H9 (cell line): ENCODE results near the gene CBLIF. TPM values are rescaled to one million over a fixed set of nuclear protein-coding genes. Genes with fewer than 3 reads are reported as not detected.

Experiments
- DNase-seq: peaks from one replicate; pipeline ENCODE4 v3.0.0-alpha.2; 2017
- H2AFZ ChIP-seq: one replicate; pipeline ENCODE4 v1.6.1; 2013; ENCODE audit warnings: mild to moderate bottlenecking, low read length, control low read depth, moderate library complexity
- H2AK5ac ChIP-seq: 2 replicates; pipeline ENCODE4 v1.6.1; 2013; ENCODE audit warnings: low read length, control low read depth, mixed read lengths; ENCODE audit not compliant: insufficient read length
- H2BK120ac ChIP-seq: one replicate; pipeline ENCODE4 v1.6.1; 2013; ENCODE audit warnings: low read depth, mild to moderate bottlenecking, low read length, control low read depth, inconsistent platforms; ENCODE audit not compliant: poor library complexity, severe bottlenecking
- H2BK12ac ChIP-seq: 2 replicates; pipeline ENCODE4 v1.6.1; 2013; ENCODE audit warnings: low read length, control low read depth, mixed read lengths, low read depth; ENCODE audit not compliant: insufficient read length
- H2BK15ac ChIP-seq: 2 replicates; pipeline ENCODE4 v1.6.1; 2013; ENCODE audit warnings: low read depth, low read length, control low read depth
- H2BK20ac ChIP-seq: one replicate; pipeline ENCODE4 v1.6.1; 2013; ENCODE audit warnings: low read depth, mild to moderate bottlenecking, low read length, control low read depth, inconsistent platforms; ENCODE audit not compliant: poor library complexity, severe bottlenecking
- H2BK5ac ChIP-seq: 2 replicates; pipeline ENCODE4 v1.6.1; 2013; ENCODE audit warnings: low read length, control low read depth, mixed read lengths; ENCODE audit not compliant: insufficient read length
- H3K14ac ChIP-seq: 2 replicates; pipeline ENCODE4 v1.6.1; 2013; ENCODE audit warnings: low read length, control low read depth; ENCODE audit not compliant: insufficient read depth
- H3K18ac ChIP-seq: 2 replicates; pipeline ENCODE4 v1.6.1; 2013; ENCODE audit warnings: low read depth, mild to moderate bottlenecking, mixed read lengths, low read length, control low read depth; ENCODE audit not compliant: insufficient read length
- H3K23ac ChIP-seq: 2 replicates; pipeline ENCODE4 v1.6.1; 2013; ENCODE audit warnings: low read length, control low read depth, mixed read lengths, low read depth; ENCODE audit not compliant: insufficient read length
- H3K23me2 ChIP-seq: 2 replicates; pipeline ENCODE4 v1.6.1; 2013; ENCODE audit warnings: low read depth, mild to moderate bottlenecking, mixed read lengths, low read length, control low read depth; ENCODE audit not compliant: insufficient read length, poor library complexity, severe bottlenecking
- H3K27ac ChIP-seq: 2 replicates; pipeline ENCODE4 v1.5.1; 2013; ENCODE audit warnings: low read length, control low read depth, mixed read lengths, low read depth; ENCODE audit not compliant: insufficient read length
- H3K27me3 ChIP-seq: 2 replicates; pipeline ENCODE4 v1.6.1; 2013; ENCODE audit warnings: low read length, control low read depth, inconsistent platforms; ENCODE audit not compliant: insufficient read depth
- H3K4ac ChIP-seq: 2 replicates; pipeline ENCODE4 v1.6.1; 2013; ENCODE audit warnings: low read depth, mild to moderate bottlenecking, control low read depth, inconsistent platforms, low read length, moderate library complexity
- H3K4me1 ChIP-seq: 2 replicates; pipeline ENCODE4 v1.6.1; 2013; ENCODE audit warnings: low read length, control low read depth, inconsistent platforms; ENCODE audit not compliant: insufficient read depth
- H3K4me2 ChIP-seq: 2 replicates; pipeline ENCODE4 v1.6.1; 2013; ENCODE audit warnings: low read length, control low read depth, mixed read lengths; ENCODE audit not compliant: insufficient read length, insufficient read depth
- H3K56ac ChIP-seq: 2 replicates; pipeline ENCODE4 v1.6.1; 2013; ENCODE audit warnings: low read depth, mild to moderate bottlenecking, mixed read lengths, low read length, control low read depth; ENCODE audit not compliant: insufficient read length
- H3K79me1 ChIP-seq: 2 replicates; pipeline ENCODE4 v1.6.1; 2013; ENCODE audit warnings: low read depth, mild to moderate bottlenecking, moderate library complexity, low read length, control low read depth, inconsistent platforms; ENCODE audit not compliant: insufficient read depth, poor library complexity, severe bottlenecking
- H3K79me2 ChIP-seq: 2 replicates; pipeline ENCODE4 v1.6.1; 2013; ENCODE audit warnings: low read length, control low read depth, inconsistent platforms; ENCODE audit not compliant: insufficient read depth
- H3K9ac ChIP-seq: 2 replicates; pipeline ENCODE4 v1.6.1; 2013; ENCODE audit warnings: low read length, control low read depth, mixed read lengths; ENCODE audit not compliant: insufficient read length; ENCODE audit errors: extremely low read depth
- H3K9me3 ChIP-seq: one replicate; pipeline ENCODE4 v1.6.1; 2013; ENCODE audit warnings: low read depth, low read length, inconsistent platforms; ENCODE audit not compliant: control insufficient read depth
- H3T11ph ChIP-seq: one replicate; pipeline ENCODE4 v1.6.1; 2013; ENCODE audit warnings: mild to moderate bottlenecking, low read length, control low read depth, inconsistent platforms
- H4K20me1 ChIP-seq: one replicate; pipeline ENCODE4 v1.6.1; 2013; ENCODE audit not compliant: control insufficient read depth, insufficient read length, insufficient read depth
- H4K5ac ChIP-seq: 2 replicates; pipeline ENCODE4 v1.6.1; 2013; ENCODE audit warnings: low read depth, mild to moderate bottlenecking, mixed read lengths, low read length, control low read depth; ENCODE audit not compliant: insufficient read length
- H4K8ac ChIP-seq: replicated peaks from 2 replicates; pipeline ENCODE4 v1.6.1; 2013; ENCODE audit warnings: low read length, control low read depth, mixed read lengths, low read depth; ENCODE audit not compliant: insufficient read length
- H4K91ac ChIP-seq: 2 replicates; pipeline ENCODE4 v1.6.1; 2013; ENCODE audit warnings: low read depth, mild to moderate bottlenecking, moderate library complexity, mixed read lengths, low read length, control low read depth; ENCODE audit not compliant: insufficient read length
- H3K27ac Mint-ChIP-seq, 3 experiments: 2 replicates in 2 of 3; 3 replicates in 1 of 3; pipeline ENCODE4 v1.8.0; 2020 to 2021; ENCODE audit warnings: mixed read lengths in 3 of 3, mild to moderate bottlenecking in 1 of 3, moderate library complexity in 1 of 3
- H3K27me3 Mint-ChIP-seq: 2 replicates; pipeline ENCODE4 v1.8.0; 2021; ENCODE audit warnings: low read depth, mild to moderate bottlenecking, moderate library complexity, mixed read lengths
- H3K36me3 Mint-ChIP-seq, 3 experiments: 2 replicates in 2 of 3; 3 replicates in 1 of 3; pipeline ENCODE4 v1.8.0; 2020 to 2021; ENCODE audit warnings: low read depth in 3 of 3, mixed read lengths in 3 of 3; ENCODE audit not compliant: insufficient read depth in 1 of 3
- H3K4me1 Mint-ChIP-seq, 2 experiments: 2 replicates each; pipeline ENCODE4 v1.8.0; 2020; ENCODE audit warnings: mixed read lengths in 2 of 2
- H3K4me3 Mint-ChIP-seq, 2 experiments: 2 replicates in 1 of 2; 3 replicates in 1 of 2; pipeline ENCODE4 v1.8.0; 2020 to 2021; ENCODE audit warnings: mild to moderate bottlenecking in 2 of 2, mixed read lengths in 2 of 2, moderate library complexity in 1 of 2
- H3K9me3 Mint-ChIP-seq, 2 experiments: 2 replicates in 1 of 2; 3 replicates in 1 of 2; pipeline ENCODE4 v1.8.0; 2020; ENCODE audit warnings: mild to moderate bottlenecking in 2 of 2, mixed read lengths in 2 of 2, moderate library complexity in 1 of 2
- WGBS: extraction: QIAGEN DNeasy Blood & Tissue Kit; methylation state at CpG from one replicate; pipeline ENCODE4 v1.1.7; 2013; ENCODE audit warnings: missing lambda C conversion rate, low lambda C conversion rate, mixed read lengths; ENCODE audit not compliant: insufficient read length; ENCODE audit errors: extremely low coverage; 5-methylcytosine and 5-hydroxymethylcytosine counted together
- total RNA-seq: library from RNA; stranded (reverse); gene quantifications from 2 replicates; pipeline ENCODE4 v1.2.1, GENCODE V29; 2021
- TF ChIP-seq, protein P1 (sequence below): fragments of 200-600 bp; sonication (generic); conservative IDR thresholded peaks from 3 replicates; pipeline ENCODE4 v1.8.0; 2021; ENCODE audit warnings: antibody characterized with exemption, mild to moderate bottlenecking

The CBLIF gene
- total RNA-seq, 1 experiment from 2014 or later = not detected

- Histone ChIP-seq H4K91ac (no peak overlapping the region), H4K8ac (no peak overlapping the region), H3K79me1 (no peaks in the 10 kb centered on the region), H4K5ac (no peak overlapping the region), H3K27me3 (no peaks in the 10 kb centered on the region), H4K20me1 (no peaks in the 10 kb centered on the region), H3K23me2 (no peaks in the 10 kb centered on the region), H3K23ac (no peak overlapping the region), H3K9me3 (no peaks in the 10 kb centered on the region), H3K4me2 (no peak overlapping the region), H3K4me1 (no peaks in the 10 kb centered on the region), H2AFZ (no peak overlapping the region), H3K27ac (no peak overlapping the region), H3K9ac (no peak overlapping the region), H2BK15ac (no peak overlapping the region), H2BK12ac (no peak overlapping the region), H3K14ac (no peak overlapping the region), H3K79me2 (no peaks in the 10 kb centered on the region), H2BK120ac (no peak overlapping the region), H3K4ac (no peak overlapping the region), H2BK5ac (no peak overlapping the region), H2AK5ac (no peak overlapping the region), H3K18ac (no peak overlapping the region), H3K56ac (no peak overlapping the region), H3T11ph (no peak overlapping the region), H2BK20ac (no peak overlapping the region)
- Mint-ChIP-seq H3K4me1 (no peaks in the 10 kb centered on the region), H3K27ac (peak overlapping the region in 1 of 3 experiments; percentile 54; a peak in 2 of 7 replicates), H3K4me3 (no peak overlapping the region), H3K27me3 (no peaks in the 10 kb centered on the region), H3K36me3 (peaks cover 30 to 69% (median 66%) of the 10 kb centered on the region in 3 experiments), H3K9me3 (peaks cover 5 to 9% of the 10 kb centered on the region in 2 experiments; a peak in 4 of 5 replicates)
- TF ChIP-seq, protein P1, sequence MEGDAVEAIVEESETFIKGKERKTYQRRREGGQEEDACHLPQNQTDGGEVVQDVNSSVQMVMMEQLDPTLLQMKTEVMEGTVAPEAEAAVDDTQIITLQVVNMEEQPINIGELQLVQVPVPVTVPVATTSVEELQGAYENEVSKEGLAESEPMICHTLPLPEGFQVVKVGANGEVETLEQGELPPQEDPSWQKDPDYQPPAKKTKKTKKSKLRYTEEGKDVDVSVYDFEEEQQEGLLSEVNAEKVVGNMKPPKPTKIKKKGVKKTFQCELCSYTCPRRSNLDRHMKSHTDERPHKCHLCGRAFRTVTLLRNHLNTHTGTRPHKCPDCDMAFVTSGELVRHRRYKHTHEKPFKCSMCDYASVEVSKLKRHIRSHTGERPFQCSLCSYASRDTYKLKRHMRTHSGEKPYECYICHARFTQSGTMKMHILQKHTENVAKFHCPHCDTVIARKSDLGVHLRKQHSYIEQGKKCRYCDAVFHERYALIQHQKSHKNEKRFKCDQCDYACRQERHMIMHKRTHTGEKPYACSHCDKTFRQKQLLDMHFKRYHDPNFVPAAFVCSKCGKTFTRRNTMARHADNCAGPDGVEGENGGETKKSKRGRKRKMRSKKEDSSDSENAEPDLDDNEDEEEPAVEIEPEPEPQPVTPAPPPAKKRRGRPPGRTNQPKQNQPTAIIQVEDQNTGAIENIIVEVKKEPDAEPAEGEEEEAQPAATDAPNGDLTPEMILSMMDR = no peak
- no peak for DNase-seq
- WGBS = no CpG with 5 or more reads among the region's 3 CpGs
These were observed 57.5 kb downstream of the CBLIF start for GRCh38 chr11:59787816-59788215.
